NCI-H1048 (cell line): ENCODE data around the gene ZNF783.
"Not testable (repeated sequence)": the region's sequence is repeated elsewhere in the genome, so short reads cannot be mapped to it uniquely, and the experiment has no call there.

ENCODE experiments used
- DNase-seq: peaks from one replicate; lab custom pipeline; 2025; lab: John Stamatoyannopoulos, UW

ZNF783 gene

DNA sequence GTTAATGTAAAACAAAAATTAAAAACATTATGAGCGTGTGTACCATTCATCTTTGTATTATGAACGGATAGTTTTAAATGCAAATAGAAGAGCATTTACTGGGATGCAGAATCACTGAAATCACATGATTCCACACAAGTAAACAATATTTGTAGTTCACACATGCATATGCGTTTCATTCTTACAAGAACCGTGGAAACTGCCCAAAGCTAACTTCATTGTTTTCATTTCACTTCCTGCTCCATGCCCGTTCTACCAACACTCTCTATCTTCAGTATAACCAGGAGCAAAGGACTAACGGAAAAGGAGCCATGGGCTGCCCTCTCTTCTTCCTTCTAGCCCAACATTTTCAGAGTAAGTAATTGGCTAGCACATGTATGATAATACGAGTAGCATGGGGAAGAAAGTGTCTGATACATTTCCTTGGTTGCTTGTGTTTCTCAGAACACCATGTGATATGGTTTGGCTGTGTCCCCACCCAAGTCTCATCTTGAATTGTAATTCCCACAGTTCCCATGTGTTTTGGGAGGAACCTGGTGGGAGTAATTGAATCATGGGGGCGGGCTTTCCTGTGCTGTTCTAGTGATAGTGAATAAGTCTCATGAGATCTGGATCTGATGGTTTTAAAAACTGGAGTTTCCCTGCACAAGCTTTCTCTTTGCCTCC lies 38.8 kb downstream of the ZNF783 start:
- DNase-seq = no peak

GRCh38 chr7:149302222-149302621 lies 40.2 kb downstream of the ZNF783 start:
- DNase-seq = no peak

DNA sequence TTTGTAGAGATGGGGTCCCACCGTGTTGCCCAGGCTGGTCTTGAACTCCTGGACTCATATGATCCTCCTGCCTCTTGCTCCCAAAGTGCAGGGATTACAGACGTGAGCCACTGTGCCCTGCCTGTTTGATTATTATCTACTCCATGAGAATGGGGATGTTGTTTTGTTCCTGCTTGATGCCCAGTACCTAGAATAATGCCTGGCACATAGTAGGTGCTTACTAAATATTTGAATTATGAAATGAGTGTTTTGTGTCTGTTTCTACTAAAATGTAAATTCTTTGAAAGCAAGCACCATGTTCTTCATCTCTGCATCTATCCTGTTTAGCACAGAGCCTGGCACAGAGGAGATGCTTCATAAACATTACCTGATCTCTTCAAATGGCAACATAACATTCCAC lies 40.9 kb downstream of the ZNF783 start:
- DNase-seq = no peak

- DNase-seq = no peak
Observed at GRCh38 chr7:149304006-149304405, 42.0 kb downstream of the ZNF783 start.

GRCh38 chr7:149306854-149307253 lies 44.9 kb downstream of the ZNF783 start:
- DNase-seq = no peak

GRCh38 chr7:149307775-149308501 lies 45.9 kb downstream of the ZNF783 start:
- DNase-seq = no peak

DNA sequence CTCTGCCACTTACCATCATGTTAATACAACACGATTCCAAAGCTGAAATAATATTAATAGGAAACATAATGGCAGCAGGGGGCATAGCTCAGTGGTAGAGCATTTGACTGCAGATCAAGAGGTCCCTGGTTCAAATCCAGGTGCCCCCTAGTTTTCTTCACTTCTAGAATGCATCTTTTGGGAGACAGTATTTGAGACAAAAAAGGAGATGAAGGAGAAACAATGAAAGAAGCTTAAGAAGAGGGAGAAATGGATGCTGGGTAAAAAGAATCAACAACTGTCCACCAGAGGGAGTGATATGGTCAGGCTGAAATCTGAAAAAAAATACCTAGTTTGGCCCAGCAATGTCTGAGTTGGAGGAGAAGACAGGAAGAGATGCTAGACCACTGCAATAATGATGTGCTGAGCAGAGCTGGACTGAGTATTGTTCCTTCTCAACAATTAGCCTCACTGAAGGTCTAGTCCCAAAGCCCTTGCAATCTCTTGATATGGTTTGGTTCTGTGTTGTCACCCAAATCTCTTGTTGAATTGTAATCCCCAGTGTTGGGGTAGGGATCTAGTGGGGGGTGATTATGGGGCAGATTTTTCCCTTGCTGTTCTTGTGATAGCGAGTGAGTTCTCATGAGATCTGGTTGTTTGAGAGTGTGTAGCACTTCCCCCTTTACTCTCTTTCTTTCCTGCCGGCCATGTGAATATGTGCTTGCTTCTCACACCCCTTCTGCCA lies 48.3 kb downstream of the ZNF783 start:
- DNase-seq = no peak

DNA sequence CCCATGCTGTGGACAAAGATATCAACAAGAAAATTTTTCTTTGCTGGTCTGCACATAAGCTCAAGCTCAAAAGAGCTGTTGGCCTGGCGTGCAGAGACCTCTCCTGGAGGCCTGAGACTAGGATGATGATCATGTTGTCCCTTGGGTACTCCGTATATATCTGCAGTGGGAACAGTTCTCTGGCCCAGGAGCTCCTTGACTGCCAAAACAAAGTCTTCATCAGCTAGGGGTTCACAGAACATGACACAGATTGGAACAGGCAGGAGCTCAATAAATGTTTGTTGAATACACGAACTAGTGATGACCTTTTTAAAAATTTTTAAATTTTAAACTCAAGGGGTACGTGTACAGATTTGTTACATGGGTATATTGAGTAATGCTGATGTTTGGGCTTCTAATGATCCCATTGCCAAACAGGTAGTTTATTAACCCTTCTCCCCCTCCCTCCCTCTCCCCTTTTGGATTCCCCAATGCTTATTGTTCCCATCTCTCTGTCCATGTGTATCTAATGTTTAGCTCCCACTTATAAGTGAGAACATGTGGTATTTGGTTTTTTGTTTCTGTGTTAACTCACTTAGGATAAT lies 49.1 kb downstream of the ZNF783 start:
- DNase-seq = no peak

DNA sequence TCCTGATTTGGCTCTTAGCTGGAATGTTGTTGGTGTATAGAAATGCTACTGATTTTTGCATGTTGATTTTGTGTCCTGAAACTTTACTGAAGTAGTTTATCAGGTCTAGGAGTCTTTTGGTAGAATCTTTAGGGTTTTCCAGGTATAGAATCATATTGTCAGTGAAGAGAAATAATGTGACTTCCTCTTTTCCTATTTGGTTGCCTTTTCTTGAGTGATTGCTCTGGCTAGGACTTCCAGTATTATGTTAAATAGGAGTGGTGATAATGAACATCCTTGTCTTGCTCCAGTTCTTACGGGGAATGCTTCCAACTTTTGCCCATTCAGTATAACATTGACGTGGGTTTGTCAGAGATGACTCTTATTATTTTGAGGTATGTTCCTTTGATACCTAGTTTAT lies 52.0 kb downstream of the ZNF783 start:
- DNase-seq = no peak

DNA sequence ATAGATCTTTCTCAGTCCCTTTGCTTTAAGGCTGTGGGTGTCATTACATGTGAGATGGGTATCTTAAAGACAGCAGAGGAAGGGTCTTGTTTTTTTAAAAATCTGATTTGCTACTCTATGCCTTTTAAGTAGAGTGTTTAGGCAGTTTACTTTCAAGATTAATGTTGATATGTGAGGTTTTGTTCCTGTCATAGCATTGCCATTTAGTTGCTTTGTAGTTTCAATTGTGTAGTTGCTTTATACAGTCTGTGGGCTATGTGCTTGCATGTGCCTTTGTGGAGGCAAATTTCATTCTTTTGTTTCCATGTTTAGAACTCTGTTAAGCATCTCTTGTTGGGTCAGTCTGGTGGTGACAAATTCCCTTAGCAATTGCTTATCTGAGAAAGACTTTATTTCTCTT lies 54.6 kb downstream of the ZNF783 start:
- DNase-seq = no peak

- DNase-seq = no peak
Observed at GRCh38 chr7:149317496-149317895, 55.5 kb downstream of the ZNF783 start.

DNA sequence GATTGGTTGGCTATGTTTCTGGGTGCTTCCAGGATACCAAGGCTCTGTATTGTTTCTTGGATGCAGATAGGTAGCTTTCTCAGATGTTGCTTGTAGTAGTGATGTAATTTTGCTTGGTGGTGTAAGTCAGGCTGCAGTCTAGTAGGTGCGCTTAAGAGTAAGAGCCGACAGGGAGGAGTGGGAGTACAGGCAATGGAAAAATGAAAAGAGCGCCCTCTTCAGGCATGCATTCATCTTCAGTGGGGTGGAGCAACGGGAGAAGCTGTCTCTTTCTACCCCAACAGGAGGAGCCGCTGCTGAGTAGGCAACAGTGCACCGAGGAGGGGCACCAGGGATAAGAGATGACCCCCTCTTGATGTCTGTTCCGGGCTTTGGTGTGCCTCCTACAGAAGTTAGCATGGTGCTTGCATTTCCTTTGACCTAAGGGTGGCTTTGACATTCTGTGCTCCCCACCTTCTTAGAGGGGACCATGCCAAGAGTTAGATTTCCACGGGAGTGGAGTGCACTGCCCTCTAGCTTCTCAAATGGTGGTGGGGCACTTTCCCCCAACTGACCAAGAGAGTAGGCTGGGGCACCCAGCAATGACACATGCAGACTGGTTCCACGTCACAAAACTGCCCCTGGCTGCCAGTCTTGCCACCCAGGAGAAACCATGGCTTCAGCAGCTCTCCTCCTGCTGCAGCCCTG lies 56.1 kb downstream of the ZNF783 start:
- DNase-seq = no peak

DNA sequence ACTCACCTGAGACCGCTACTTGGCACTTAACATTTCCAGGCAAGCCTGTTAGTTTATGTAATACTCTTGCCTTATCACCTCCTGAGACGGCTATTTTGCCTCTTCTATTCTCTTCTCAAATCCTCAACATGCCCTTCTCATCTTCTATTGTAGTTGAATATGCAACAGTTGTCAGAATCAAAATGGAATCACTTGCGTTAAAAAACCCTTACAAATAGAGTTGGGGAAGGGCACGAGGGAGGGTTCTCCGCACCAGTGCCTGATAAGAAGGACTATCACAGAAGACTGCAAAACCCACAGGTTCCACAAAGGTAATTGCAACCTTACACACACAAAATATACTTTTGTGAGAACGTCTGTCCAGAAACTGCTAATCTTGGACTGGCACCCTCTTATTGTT lies 57.4 kb downstream of the ZNF783 start:
- DNase-seq = no peak

DNA sequence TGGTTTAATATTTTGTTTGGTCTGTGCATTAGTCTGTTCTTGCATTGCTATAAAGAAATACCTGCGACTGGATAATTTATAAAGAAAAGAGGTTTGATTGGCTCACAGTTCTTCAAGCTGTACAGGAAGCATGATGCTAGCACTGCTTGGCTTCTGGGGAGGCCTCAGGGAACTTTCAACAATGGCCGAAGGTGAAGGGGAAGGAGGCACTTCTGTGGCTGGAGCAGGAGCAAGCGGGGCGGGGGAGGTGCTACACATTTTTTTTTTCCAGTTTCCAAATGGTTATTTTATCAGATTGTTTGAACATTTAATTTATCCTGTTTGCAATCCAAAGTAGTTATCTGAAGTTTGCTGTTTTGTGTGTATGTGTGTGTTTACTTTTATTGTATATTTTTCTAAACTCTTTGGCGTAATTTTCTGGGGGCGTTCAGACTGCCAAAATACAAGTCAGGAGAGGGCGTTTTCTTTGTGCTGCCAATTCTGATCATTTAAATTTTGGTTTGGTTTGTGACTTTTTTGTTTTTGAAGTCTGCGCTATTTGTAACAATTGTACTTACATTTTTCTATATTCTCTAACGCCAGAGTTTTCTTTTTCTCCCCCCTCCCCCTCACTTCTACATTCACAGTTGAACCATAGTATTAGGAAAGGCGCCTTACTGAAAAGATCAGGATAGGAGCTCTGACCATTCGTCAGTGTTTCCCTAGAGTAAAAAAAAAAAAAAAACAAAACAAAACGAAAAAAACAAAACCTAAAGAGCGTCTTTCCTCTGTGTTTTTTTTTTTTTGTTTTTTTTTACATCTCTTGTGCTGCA lies 58.5 kb downstream of the ZNF783 start:
- no peak for DNase-seq

GRCh38 chr7:149321125-149321905 lies 59.3 kb downstream of the ZNF783 start:
- DNase-seq = not testable (repeated sequence)

- DNase-seq = no peak
Observed at GRCh38 chr7:149321978-149322541, 60.1 kb downstream of the ZNF783 start.

GRCh38 chr7:149322737-149323136 lies 60.7 kb downstream of the ZNF783 start:
- no peak for DNase-seq

DNA sequence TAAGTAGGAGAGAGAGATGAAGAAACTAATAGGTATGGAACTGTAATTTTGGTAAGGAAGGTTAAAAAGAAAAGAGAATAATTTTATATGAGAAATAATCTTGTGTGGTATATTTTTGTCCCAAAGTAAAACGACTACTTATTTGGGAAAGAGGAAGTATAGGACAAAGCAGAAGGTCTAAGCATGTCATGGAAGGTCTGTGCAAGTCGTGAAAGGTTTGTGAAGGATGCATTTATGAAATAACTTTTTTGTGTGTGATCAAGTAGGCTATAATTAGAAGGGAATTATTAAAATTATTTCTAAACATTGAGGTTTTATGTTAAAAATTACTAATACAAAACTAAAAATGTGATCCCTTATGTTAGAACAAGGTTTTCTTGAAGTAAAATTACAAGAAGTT lies 63.3 kb downstream of the ZNF783 start:
- no peak for DNase-seq

GRCh38 chr7:149329265-149329664 lies 67.3 kb downstream of the ZNF783 start:
- DNase-seq = no peak

GRCh38 chr7:149329766-149330334 lies 67.9 kb downstream of the ZNF783 start:
- DNase-seq = no peak
